Suprapubic skin (tissue), 4 donors: ENCODE measurements around the gene HTR1E. TPM values are rescaled to one million over a fixed set of nuclear protein-coding genes. Genes with fewer than 3 reads are reported as not detected.

Experiments
- DNase-seq, 2 donors: peaks; one replicate each; pipeline ENCODE4 v3.0.0-alpha.2; 2019; ENCODE audit warnings: low spot score in 2 of 2
- H3K27ac ChIP-seq: fragments of 200-600 bp; sonication (generic); one replicate; pipeline ENCODE4 v1.5.1; 2019
- H3K27me3 ChIP-seq: fragments of 200-600 bp; sonication (generic); one replicate; pipeline ENCODE4 v1.5.1; 2019
- H3K36me3 ChIP-seq: fragments of 200-600 bp; sonication (generic); one replicate; pipeline ENCODE4 v1.5.1; 2019
- H3K4me1 ChIP-seq: fragments of 200-600 bp; sonication (generic); one replicate; pipeline ENCODE4 v1.5.1; 2019
- H3K4me3 ChIP-seq: fragments of 200-600 bp; sonication (generic); one replicate; pipeline ENCODE4 v1.5.1; 2019; ENCODE audit warnings: mild to moderate bottlenecking
- H3K9me3 ChIP-seq: fragments of 200-600 bp; sonication (generic); one replicate; pipeline ENCODE4 v1.5.1; 2019
- EP300 ChIP-seq: sonication (generic); formaldehyde crosslinking; IDR thresholded peaks from one replicate; pipeline ENCODE4 v1.6.1; 2017; ENCODE audit warnings: antibody characterized with exemption
- POLR2A ChIP-seq, 2 donors: fragments of 450-650 bp; IDR thresholded peaks; one replicate each; pipeline ENCODE4 v1.6.1; 2017; ENCODE audit warnings: antibody characterized with exemption in 2 of 2, mild to moderate bottlenecking in 2 of 2, moderate library complexity in 2 of 2
- POLR2AphosphoS5 ChIP-seq, 3 donors: sonication (generic); formaldehyde crosslinking; IDR thresholded peaks; one replicate each; pipeline ENCODE4 v1.6.1; 2017; ENCODE audit warnings: antibody characterized with exemption in 3 of 3
- WGBS: methylation state at CpG from one replicate; pipeline ENCODE4 v1.1.5; 2018; 5-methylcytosine and 5-hydroxymethylcytosine counted together
- total RNA-seq, 4 donors: library from RNA; depleted of rRNA; stranded (reverse); fragments of >200 nt; gene quantifications; one replicate each; pipeline ENCODE4 v1.1.0, GENCODE V29; 2016
- TF ChIP-seq, protein P1 (sequence below), 2 donors: fragments of 200-600 bp in 1 of 2; fragments of 450-650 bp in 1 of 2; sonication (generic) in 1 of 2; IDR thresholded peaks; one replicate each; pipeline ENCODE4 v1.5.1; 2016 to 2019; ENCODE audit warnings: antibody characterized with exemption in 2 of 2, mild to moderate bottlenecking in 1 of 2, moderate library complexity in 1 of 2

The HTR1E gene
- total RNA-seq, 4 donors from 2014 or later, result not detected

DNA sequence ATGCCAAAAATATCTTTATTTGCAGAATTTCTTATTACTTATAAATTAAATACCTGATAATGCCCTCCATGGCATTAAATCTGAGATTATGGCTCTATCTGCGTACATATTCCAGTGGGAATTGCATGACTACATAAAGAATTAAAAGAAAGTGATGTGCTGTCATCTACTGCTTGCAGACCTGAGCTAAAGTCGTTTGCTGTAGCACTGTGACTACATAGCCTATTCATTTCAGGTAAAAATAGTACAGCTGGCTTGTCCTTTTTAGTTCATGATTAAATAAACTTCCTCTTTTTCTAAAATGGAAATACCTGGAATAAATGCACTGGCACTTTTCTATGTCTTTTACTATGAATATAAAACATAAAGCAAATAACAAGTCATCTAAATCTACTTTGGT, 79.4 kb downstream of the HTR1E start:
- no peaks in the 10 kb centered on the region for H3K36me3 ChIP-seq
- H3K4me1 ChIP-seq, result no peaks in the 10 kb centered on the region
- no peak overlapping the region for H3K27ac ChIP-seq
- WGBS, result 69% methylated on average over 2 of the region's 2 CpGs
- TF ChIP-seq EP300, result no peak
- no peak for TF ChIP-seq POLR2A (IDR thresholded peaks at IDR 0.05)
- TF ChIP-seq, protein P1, sequence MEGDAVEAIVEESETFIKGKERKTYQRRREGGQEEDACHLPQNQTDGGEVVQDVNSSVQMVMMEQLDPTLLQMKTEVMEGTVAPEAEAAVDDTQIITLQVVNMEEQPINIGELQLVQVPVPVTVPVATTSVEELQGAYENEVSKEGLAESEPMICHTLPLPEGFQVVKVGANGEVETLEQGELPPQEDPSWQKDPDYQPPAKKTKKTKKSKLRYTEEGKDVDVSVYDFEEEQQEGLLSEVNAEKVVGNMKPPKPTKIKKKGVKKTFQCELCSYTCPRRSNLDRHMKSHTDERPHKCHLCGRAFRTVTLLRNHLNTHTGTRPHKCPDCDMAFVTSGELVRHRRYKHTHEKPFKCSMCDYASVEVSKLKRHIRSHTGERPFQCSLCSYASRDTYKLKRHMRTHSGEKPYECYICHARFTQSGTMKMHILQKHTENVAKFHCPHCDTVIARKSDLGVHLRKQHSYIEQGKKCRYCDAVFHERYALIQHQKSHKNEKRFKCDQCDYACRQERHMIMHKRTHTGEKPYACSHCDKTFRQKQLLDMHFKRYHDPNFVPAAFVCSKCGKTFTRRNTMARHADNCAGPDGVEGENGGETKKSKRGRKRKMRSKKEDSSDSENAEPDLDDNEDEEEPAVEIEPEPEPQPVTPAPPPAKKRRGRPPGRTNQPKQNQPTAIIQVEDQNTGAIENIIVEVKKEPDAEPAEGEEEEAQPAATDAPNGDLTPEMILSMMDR (IDR thresholded peaks at IDR 0.05), result no peak
- no peak for TF ChIP-seq POLR2AphosphoS5 (IDR thresholded peaks at IDR 0.05)
- DNase-seq, result no peak
- no peaks in the 10 kb centered on the region for H3K9me3 ChIP-seq
- no peaks in the 10 kb centered on the region for H3K27me3 ChIP-seq
- no peak overlapping the region for H3K4me3 ChIP-seq

- no peak for TF ChIP-seq POLR2AphosphoS5 (IDR thresholded peaks at IDR 0.05)
- TF ChIP-seq, protein P1 (IDR thresholded peaks at IDR 0.05), result no peak
- TF ChIP-seq POLR2A (IDR thresholded peaks at IDR 0.05), result no peak
- TF ChIP-seq EP300, result no peak
- H3K36me3 ChIP-seq, result no peaks in the 10 kb centered on the region
- 59% methylated on average over 2 of the region's 2 CpGs for whole genome bisulfite sequencing
- no peak overlapping the region for H3K27ac ChIP-seq
- H3K4me1 ChIP-seq, result no peaks in the 10 kb centered on the region
- H3K9me3 ChIP-seq, result no peaks in the 10 kb centered on the region
- no peak for DNase-seq
- no peaks in the 10 kb centered on the region for H3K27me3 ChIP-seq
- no peak overlapping the region for H3K4me3 ChIP-seq
Observed at GRCh38 chr6:87027021-87027420, 89.7 kb downstream of the HTR1E start.

DNA sequence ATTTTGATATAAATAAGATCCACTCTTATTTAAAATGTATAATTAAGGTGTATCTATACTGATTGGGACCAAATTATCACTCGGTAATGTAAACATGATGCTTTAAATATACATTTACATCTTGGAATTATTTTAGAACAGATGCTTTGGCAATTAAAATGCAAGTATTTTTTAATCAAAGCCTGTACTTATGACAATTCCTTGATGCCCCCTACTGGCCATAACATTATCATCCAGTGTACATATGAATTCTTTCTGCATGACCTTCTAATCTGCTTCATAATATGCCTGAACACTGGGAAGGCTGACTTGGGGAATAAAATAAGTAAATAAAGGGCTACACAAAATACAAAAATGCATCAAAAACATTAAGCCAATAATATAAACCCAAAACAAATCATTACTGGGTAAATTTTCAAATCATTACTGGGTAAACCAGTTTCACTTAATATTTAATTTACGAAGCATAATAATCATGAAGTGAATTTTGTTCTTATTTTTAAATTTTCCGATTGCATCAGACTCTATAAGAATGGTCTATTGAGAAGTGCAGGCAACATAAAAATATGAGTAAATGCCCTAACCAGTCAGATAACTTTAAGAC, 92.5 kb downstream of the HTR1E start:
- H3K27ac ChIP-seq, result no peak overlapping the region
- H3K4me3 ChIP-seq, result no peak overlapping the region
- WGBS, result 74% methylated on average over 3 of the region's 3 CpGs
- no peaks in the 10 kb centered on the region for H3K36me3 ChIP-seq
- peaks cover 4% of the 10 kb centered on the region for H3K9me3 ChIP-seq
- no peak for DNase-seq
- no peaks in the 10 kb centered on the region for H3K27me3 ChIP-seq
- TF ChIP-seq, protein P1 (IDR thresholded peaks at IDR 0.05), result peak in 1 of 2 donors; percentile 22
- TF ChIP-seq POLR2A (IDR thresholded peaks at IDR 0.05), result no peak
- H3K4me1 ChIP-seq, result no peaks in the 10 kb centered on the region

DNA sequence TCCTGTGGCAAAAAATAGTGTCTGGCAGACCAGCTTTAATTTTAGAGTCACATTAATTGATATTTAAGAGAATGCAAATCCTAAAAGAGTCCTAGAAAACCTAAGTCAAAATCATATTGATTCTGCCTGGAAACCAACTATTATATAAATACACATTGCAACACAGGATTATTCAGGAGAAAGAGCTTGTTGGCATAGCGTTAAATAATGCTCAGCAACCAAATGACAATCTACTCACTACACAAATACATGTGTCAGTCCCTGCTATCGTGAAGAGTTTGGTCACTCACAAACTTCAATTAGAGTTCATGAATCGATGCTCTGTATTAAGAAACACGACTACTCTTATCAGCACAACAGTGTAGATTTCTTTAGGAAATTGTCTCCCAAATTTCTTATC, 103.4 kb downstream of the HTR1E start:
- Histone ChIP-seq H3K27me3 (peaks cover 3% of the 10 kb centered on the region), H3K36me3 (no peaks in the 10 kb centered on the region), H3K4me1 (no peaks in the 10 kb centered on the region), H3K4me3 (no peak overlapping the region), H3K9me3 (no peaks in the 10 kb centered on the region), H3K27ac (no peak overlapping the region)
- 89% methylated on average over 4 of the region's 4 CpGs for WGBS
- no peak for DNase-seq
- TF ChIP-seq EP300, result no peak
- TF ChIP-seq POLR2AphosphoS5 (IDR thresholded peaks at IDR 0.05), result no peak
- TF ChIP-seq POLR2A (IDR thresholded peaks at IDR 0.05), result no peak
- TF ChIP-seq, protein P1 (IDR thresholded peaks at IDR 0.05), result no peak

DNA sequence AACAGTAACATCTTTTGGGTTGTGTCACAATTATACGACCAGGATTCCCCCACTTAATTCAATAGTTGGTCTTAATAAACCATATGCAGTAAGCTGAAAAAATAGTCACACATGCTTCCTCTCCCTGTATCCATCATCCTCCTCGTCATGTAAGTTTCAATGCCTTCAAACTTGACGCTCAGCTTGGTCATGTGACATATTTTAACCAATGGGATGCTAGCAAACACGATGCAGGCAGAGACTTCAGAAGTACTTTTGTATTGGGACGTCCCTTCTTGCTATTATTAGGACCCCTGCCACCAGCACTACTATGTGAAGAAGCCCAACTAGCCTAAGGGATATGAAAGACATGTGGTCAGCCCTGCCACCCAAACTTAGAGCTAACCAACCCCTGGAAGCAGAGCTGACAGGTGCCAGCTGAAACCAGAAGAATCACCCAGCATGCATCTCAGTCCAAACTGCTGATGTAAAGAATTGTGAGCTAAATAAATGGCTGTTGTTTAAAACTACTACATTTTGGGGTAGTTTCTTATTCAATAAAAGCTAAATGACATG, 108.3 kb downstream of the HTR1E start:
- Histone ChIP-seq H3K27me3 (peaks cover 7% of the 10 kb centered on the region), H3K9me3 (no peaks in the 10 kb centered on the region), H3K4me3 (no peak overlapping the region), H3K4me1 (no peaks in the 10 kb centered on the region), H3K36me3 (no peaks in the 10 kb centered on the region), H3K27ac (no peak overlapping the region)
- TF ChIP-seq, protein P1 (IDR thresholded peaks at IDR 0.05), result no peak
- TF ChIP-seq POLR2A (IDR thresholded peaks at IDR 0.05) (no peak), POLR2AphosphoS5 (IDR thresholded peaks at IDR 0.05) (no peak), EP300 (no peak)
- WGBS, result 71% methylated on average over 5 of the region's 5 CpGs
- DNase-seq, result no peak
